Lower leg skin (tissue), 4 donors: Measurements from ENCODE around the gene TSSK6. TPM values are rescaled to one million over a fixed set of nuclear protein-coding genes. Genes with fewer than 3 reads are reported as not detected.
"Not testable (repeated sequence)": the region's sequence is repeated elsewhere in the genome, so short reads cannot be mapped to it uniquely, and the experiment has no call there.

Experiments used
- DNase-seq, 2 donors: peaks; one replicate each; pipeline ENCODE4 v3.0.0-alpha.2; 2019; ENCODE audit warnings: low spot score in 2 of 2
- H3K4me3 ChIP-seq: fragments of 200-600 bp; sonication (generic); 2 replicates; pipeline ENCODE4 v1.5.1; 2017; ENCODE audit warnings: mild to moderate bottlenecking, low read depth; ENCODE audit not compliant: poor library complexity, severe bottlenecking
- POLR2A ChIP-seq, 2 donors: fragments of 450-650 bp; IDR thresholded peaks; one replicate each; pipeline ENCODE4 v1.6.1; 2016 to 2017; ENCODE audit warnings: antibody characterized with exemption in 2 of 2, mild to moderate bottlenecking in 1 of 2, moderate library complexity in 1 of 2
- WGBS, 2 donors: methylation state at CpG; one replicate each; pipeline ENCODE4 v1.1.5; 2018; 5-methylcytosine and 5-hydroxymethylcytosine counted together
- intact Hi-C: fragments of 100-400 bp; cut with DNase I; formaldehyde crosslinking; loops from one replicate; pipeline ENCODE4 v1.15.0; 2023; ENCODE audit warnings: low total_unique reads
- total RNA-seq, 4 donors: library from RNA; depleted of rRNA; stranded (reverse); fragments of >200 nt; gene quantifications; one replicate each; pipeline ENCODE4 v1.1.0, GENCODE V29; 2016
- TF ChIP-seq, protein P1 (sequence below), 3 donors: fragments of 450-650 bp; IDR thresholded peaks; one replicate each; pipeline ENCODE4 v1.5.1; 2016; ENCODE audit warnings: antibody characterized with exemption in 3 of 3, mild to moderate bottlenecking in 3 of 3, moderate library complexity in 2 of 3

TSSK6 gene
- total RNA-seq, 4 donors from 2014 or later = 4.0 to 8.9 (median 6.7) TPM

GRCh38 chr19:19475015-19475765 is 40.2 kb downstream of the TSSK6 start:
- no peak for DNase-seq
- WGBS, 2 donors = 67 to 75% methylated on average over 21 of the region's 21 CpGs
- TF ChIP-seq POLR2A (IDR thresholded peaks at IDR 0.05) = no peak
- TF ChIP-seq, protein P1, sequence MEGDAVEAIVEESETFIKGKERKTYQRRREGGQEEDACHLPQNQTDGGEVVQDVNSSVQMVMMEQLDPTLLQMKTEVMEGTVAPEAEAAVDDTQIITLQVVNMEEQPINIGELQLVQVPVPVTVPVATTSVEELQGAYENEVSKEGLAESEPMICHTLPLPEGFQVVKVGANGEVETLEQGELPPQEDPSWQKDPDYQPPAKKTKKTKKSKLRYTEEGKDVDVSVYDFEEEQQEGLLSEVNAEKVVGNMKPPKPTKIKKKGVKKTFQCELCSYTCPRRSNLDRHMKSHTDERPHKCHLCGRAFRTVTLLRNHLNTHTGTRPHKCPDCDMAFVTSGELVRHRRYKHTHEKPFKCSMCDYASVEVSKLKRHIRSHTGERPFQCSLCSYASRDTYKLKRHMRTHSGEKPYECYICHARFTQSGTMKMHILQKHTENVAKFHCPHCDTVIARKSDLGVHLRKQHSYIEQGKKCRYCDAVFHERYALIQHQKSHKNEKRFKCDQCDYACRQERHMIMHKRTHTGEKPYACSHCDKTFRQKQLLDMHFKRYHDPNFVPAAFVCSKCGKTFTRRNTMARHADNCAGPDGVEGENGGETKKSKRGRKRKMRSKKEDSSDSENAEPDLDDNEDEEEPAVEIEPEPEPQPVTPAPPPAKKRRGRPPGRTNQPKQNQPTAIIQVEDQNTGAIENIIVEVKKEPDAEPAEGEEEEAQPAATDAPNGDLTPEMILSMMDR (IDR thresholded peaks at IDR 0.05) = no peak
- intact Hi-C loops = no loop called here
- H3K4me3 ChIP-seq = no peak overlapping the region

DNA sequence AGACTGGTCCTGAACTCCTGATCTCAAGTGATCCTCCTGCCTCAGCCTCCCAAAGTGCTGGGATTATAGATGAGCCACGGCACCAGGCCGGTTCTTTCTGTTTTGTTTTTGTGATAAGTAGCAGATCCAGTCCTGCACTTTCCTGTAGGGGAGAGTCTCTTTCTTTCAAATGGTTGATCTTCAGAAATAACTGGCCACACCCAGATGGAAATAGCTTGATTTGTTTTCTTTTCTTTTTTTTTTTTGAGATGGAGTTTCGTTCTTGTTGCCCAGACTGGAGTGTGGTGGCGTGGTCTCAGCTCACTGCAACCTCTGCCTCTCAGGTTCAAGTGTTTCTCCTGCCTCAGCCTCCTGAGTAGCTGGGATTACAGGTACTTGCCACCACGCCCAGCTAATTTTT is 43.2 kb downstream of the TSSK6 start:
- DNase-seq, H3K4me3 ChIP-seq, intact Hi-C loops: not testable (repeated sequence)
- WGBS, 2 donors = 57 to 67% methylated on average over 5 of the region's 5 CpGs

- no peak overlapping the region for H3K4me3 ChIP-seq
- WGBS, 2 donors = 78 to 87% methylated on average over 6 of the region's 6 CpGs
- intact Hi-C loops = no loop called here
- TF ChIP-seq, protein P1 (IDR thresholded peaks at IDR 0.05) = no peak
- TF ChIP-seq POLR2A (IDR thresholded peaks at IDR 0.05) = no peak
- DNase-seq = no peak
Measured at GRCh38 chr19:19471682-19472081, 43.7 kb downstream of the TSSK6 start.

- TF ChIP-seq, protein P1 (IDR thresholded peaks at IDR 0.05) = no peak
- TF ChIP-seq POLR2A (IDR thresholded peaks at IDR 0.05) = no peak
- H3K4me3 ChIP-seq = no peak overlapping the region
- 95 to 98% methylated on average over 3 of the region's 3 CpGs for whole genome bisulfite sequencing, 2 donors
- intact Hi-C loops = no loop called here
- DNase-seq = no peak
Measured at GRCh38 chr19:19470579-19470978, 44.8 kb downstream of the TSSK6 start.

GRCh38 chr19:19468424-19469050 is 46.8 kb downstream of the TSSK6 start:
- intact Hi-C loops = no loop called here
- no peak overlapping the region for H3K4me3 ChIP-seq
- no peak for DNase-seq
- TF ChIP-seq, protein P1 (IDR thresholded peaks at IDR 0.05) = no peak
- TF ChIP-seq POLR2A (IDR thresholded peaks at IDR 0.05) = no peak
- 86 to 96% methylated on average over 2 of the region's 2 CpGs for WGBS, 2 donors

DNA sequence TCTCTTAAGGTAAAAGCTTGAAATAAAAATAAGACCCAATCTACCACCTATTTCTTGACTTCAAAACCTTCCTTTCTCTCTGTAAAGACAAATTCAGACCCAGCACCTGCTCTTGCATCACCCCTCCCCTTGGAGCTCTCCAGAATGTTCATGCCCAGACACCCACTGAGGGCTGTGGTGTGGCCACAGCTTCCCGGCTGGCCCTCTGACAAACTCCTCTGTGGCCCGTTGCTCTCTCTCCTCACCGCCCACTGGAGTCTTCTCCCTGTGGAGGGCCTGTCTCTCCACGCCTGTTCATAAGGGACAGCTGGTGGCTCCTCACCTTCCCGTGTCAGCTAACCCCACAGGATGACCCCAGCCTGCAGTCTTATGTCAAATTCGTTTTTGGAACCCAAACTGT is 49.1 kb downstream of the TSSK6 start:
- TF ChIP-seq POLR2A (IDR thresholded peaks at IDR 0.05) = no peak
- TF ChIP-seq, protein P1 (IDR thresholded peaks at IDR 0.05) = no peak
- 90 to 93% methylated on average over 6 of the region's 6 CpGs for WGBS, 2 donors
- H3K4me3 ChIP-seq = no peak overlapping the region
- intact Hi-C loops = no loop called here
- DNase-seq = no peak
